ENCODE data around the gene MAB21L3.
A peak's percentile ranks its signal among the peaks of the same experiment; 100 is the strongest.

MAB21L3 gene

DNA sequence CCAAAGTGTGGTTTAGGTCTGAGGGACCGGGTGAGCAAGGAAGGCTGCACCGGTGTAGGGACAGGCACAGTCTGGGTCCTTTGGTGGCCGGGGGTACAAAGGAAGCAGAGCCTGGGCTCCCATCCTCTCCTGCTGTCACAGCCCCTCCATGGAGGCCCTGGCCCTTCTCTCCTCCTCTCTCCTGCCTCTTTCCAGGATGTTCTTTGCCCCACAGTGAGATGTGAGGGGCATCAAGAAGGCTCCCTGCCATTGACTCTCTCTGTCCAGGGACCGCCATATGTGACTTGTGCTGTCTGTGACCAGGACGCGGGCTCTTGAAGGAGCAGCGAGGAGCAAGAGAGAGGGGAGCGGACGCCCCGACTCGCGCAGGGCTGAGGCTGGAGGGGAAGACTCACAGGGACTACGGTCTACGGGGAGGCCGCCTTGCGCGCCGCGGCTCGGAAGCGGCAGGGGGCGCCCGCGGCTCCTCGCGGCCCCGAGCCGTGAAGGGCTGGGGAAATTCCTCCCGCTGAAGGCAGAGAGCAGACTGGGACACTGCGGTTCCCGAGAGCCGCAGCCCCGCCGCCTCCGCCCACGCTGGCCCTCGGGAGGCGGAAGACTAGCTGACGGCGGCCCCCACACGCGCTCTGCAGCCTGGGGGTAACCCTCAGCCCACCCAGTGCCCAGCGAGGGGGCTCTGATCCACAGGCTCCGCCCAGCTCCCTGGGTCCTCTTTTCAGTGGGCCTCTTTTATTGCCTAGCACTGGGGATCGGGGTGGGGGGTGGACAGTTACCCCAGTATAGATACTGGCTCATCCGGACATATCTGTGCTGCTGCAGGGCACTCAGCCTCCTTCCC, 40.8 kb downstream of the MAB21L3 start:
- peak; percentile 95 for TF ChIP-seq CTCF (conservative IDR thresholded peaks at IDR 0.05; ENCODE audit: low read depth)
- CTCF ChIA-PET, result interaction anchor here (0.6 to 5.8 kb wide), 15 partner anchors 10 to 367 kb away, joined by 3 to 40 read pairs (median 4); no protein-coding TSS in a partner anchor
- POLR2A ChIA-PET (ENCODE audit: low non-redundant PET), result no interaction called here
- peak overlapping the region; percentile 48; the same call in 1 of the 2 replicates for H3K27ac ChIP-seq
- DNase-seq (ENCODE audit: low spot score), result peak; percentile 83

- POLR2A ChIA-PET (ENCODE audit: low non-redundant PET), result no interaction called here
- no peak for DNase-seq (ENCODE audit: low spot score)
- peak overlapping the region; percentile 48; the same call in 1 of the 2 replicates for H3K27ac ChIP-seq
These were observed 41.4 kb downstream of the MAB21L3 start for GRCh38 chr1:116152577-116152943.

GRCh38 chr1:116152950-116153691, 41.9 kb downstream of the MAB21L3 start:
- TF ChIP-seq CTCF (conservative IDR thresholded peaks at IDR 0.05; ENCODE audit: low read depth), result no peak
- POLR2A ChIA-PET (ENCODE audit: low non-redundant PET), result no interaction called here
- CTCF ChIA-PET, result interaction anchor here (0.6 to 1.4 kb wide), 5 partner anchors 14 to 425 kb away, joined by 3 to 9 read pairs (median 3); no protein-coding TSS in a partner anchor
- no peak overlapping the region for H3K27ac ChIP-seq
- no peak for DNase-seq (ENCODE audit: low spot score)

More at GRCh38 chr1:116152577-116152943, 41.4 kb downstream of the MAB21L3 start:
- TF ChIP-seq CTCF (conservative IDR thresholded peaks at IDR 0.05; ENCODE audit: low read depth), result no peak
- CTCF ChIA-PET, result interaction anchor here (0.6 to 5.8 kb wide), 14 partner anchors 9 to 367 kb away, joined by 3 to 40 read pairs (median 4); no protein-coding TSS in a partner anchor

GRCh38 chr1:116153692-116154031, 42.5 kb downstream of the MAB21L3 start:
- ChIA-PET POLR2A (ENCODE audit: low non-redundant PET) (no interaction called here), CTCF (interaction anchor here (0.6 to 1.4 kb wide), 4 partner anchors 15 to 424 kb away, joined by 3 to 9 read pairs (median 4); no protein-coding TSS in a partner anchor)
- H3K27ac ChIP-seq, result no peak overlapping the region
- DNase-seq (ENCODE audit: low spot score), result no peak
- no peak for TF ChIP-seq CTCF (conservative IDR thresholded peaks at IDR 0.05; ENCODE audit: low read depth)

GRCh38 chr1:116154536-116154935, 43.3 kb downstream of the MAB21L3 start:
- ChIA-PET POLR2A (ENCODE audit: low non-redundant PET) (no interaction called here), CTCF (interaction anchor here (1.4 kb wide), 1 partner anchor 331 kb away, joined by 9 read pairs; no protein-coding TSS in a partner anchor)
- DNase-seq (ENCODE audit: low spot score), result no peak
- TF ChIP-seq CTCF (conservative IDR thresholded peaks at IDR 0.05; ENCODE audit: low read depth), result no peak
- no peak overlapping the region for H3K27ac ChIP-seq

DNA sequence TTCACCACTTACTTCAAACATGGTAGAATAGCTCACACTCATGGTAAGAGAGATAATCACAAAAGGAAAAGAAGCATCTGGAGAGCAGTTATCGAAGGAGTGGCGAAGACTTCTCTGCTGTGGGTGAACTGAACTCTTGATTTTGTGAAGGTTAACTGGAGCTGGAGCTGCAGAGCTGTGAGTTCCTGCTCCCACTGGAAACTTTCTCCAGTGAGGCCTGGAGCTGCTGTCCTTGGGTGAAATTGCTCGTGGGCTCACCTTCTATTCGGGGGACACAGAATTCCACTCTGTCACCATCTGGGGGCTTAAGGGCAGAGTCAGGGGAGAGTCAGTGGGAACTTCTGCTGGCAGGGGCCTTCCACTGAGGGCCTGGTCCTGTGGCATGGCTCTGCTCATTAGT, 45.9 kb downstream of the MAB21L3 start:
- DNase-seq (ENCODE audit: low spot score), result no peak
- TF ChIP-seq CTCF (conservative IDR thresholded peaks at IDR 0.05; ENCODE audit: low read depth), result no peak
- POLR2A ChIA-PET (ENCODE audit: low non-redundant PET), result no interaction called here
- no peak overlapping the region for H3K27ac ChIP-seq
- CTCF ChIA-PET, result interaction anchor here (0.6 kb wide), 2 partner anchors 38 to 328 kb away, joined by 3 to 4 read pairs; no protein-coding TSS in a partner anchor
